ENCODE measurements around the gene JAGN1. TPM values are rescaled to one million over a fixed set of nuclear protein-coding genes. Genes with fewer than 3 reads are reported as not detected.

JAGN1 gene
- total and polyA plus RNA-seq, 2 of the 8 experiments (the other 6 are each of a cell fraction or from before 2014, with no cell fraction given) = 26.9 to 51.6 TPM

- ChIA-PET POLR2A (ENCODE audit: partially characterized antibody) (interaction anchor here (0.5 to 1.1 kb wide), 4 partner anchors 9 to 105 kb away, joined by 3 to 4 read pairs (median 3); no protein-coding TSS in a partner anchor), CTCF (ENCODE audit: partially characterized antibody) (interaction anchor here (1.5 kb wide), 1 partner anchor 11 kb away, joined by 5 read pairs; no protein-coding TSS in a partner anchor)
- Histone ChIP-seq H4K5ac (ENCODE audit: insufficient read length, low read depth, low read length) (no peak overlapping the region), H3K4me3 (ENCODE audit: extremely low read depth in 1 of 4, insufficient read depth in 2 of 4, low read depth in 3 of 4, low read length in 4 of 4) (no peak overlapping the region), H3K36me3 (ENCODE audit: control insufficient read depth in 2 of 4, insufficient read depth in 4 of 4, low read length in 3 of 4) (no peaks in the 10 kb centered on the region), H3K9me3 (ENCODE audit: insufficient read depth in 2 of 2, low read depth in 1 of 2, low read length in 1 of 2) (no peaks in the 10 kb centered on the region), H2BK15ac (ENCODE audit: low read length) (no peak overlapping the region), H3K27me3 (replicated peaks in 1 of 4; ENCODE audit: control insufficient read depth in 3 of 4, extremely low read depth in 1 of 4, insufficient read depth in 3 of 4, low read length in 3 of 4) (peaks cover 0 to 6% (median 1%) of the 10 kb centered on the region in 4 experiments; a peak in 3 of 7 replicates), H3K27ac (ENCODE audit: low read depth, low read length) (no peak overlapping the region), H3K79me1 (ENCODE audit: low read depth, low read length) (no peaks in the 10 kb centered on the region), H3K18ac (ENCODE audit: extremely low read depth, low read length) (no peak overlapping the region), H3K56ac (replicated peaks; ENCODE audit: insufficient read length, low read depth, low read length) (no peak overlapping the region), H3K4me1 (replicated peaks in 1 of 4; ENCODE audit: control insufficient read depth in 3 of 4, insufficient read depth in 4 of 4, low read length in 3 of 4) (peaks cover 0 to 3% (median 2%) of the 10 kb centered on the region in 4 experiments; a peak in 5 of 7 replicates), H3K4ac (replicated peaks; ENCODE audit: insufficient read length, low read depth, low read length) (no peak overlapping the region), H3K9ac (replicated peaks in 1 of 4; ENCODE audit: extremely low read depth in 1 of 4, low read depth in 3 of 4, low read length in 3 of 4) (no peak overlapping the region), H4K8ac (ENCODE audit: extremely low read depth, insufficient read depth, low read length) (no peak overlapping the region), H2BK120ac (replicated peaks; ENCODE audit: low read depth, low read length) (no peak overlapping the region), H3K23ac (ENCODE audit: insufficient read length) (no peak overlapping the region), H4K20me1 (replicated peaks in 1 of 2; ENCODE audit: control insufficient read depth in 1 of 2, insufficient read depth in 2 of 2, low read length in 2 of 2) (no peaks in the 10 kb centered on the region), H3K23me2 (ENCODE audit: low read depth, low read length) (peaks cover 4% of the 10 kb centered on the region; the same call in 1 of the 2 replicates), H2AK5ac (ENCODE audit: low read depth, low read length) (no peak overlapping the region), H2AFZ (ENCODE audit: low read length) (no peak overlapping the region), H4K91ac (replicated peaks; ENCODE audit: insufficient read length, low read length) (no peak overlapping the region), H3K79me2 (ENCODE audit: control insufficient read depth in 1 of 2, insufficient read depth in 2 of 2, low read length in 2 of 2) (no peaks in the 10 kb centered on the region), H2BK5ac (ENCODE audit: low read depth, low read length) (no peak overlapping the region), H2BK12ac (ENCODE audit: low read depth, low read length) (no peak overlapping the region), H2BK20ac (ENCODE audit: low read length) (no peak overlapping the region), H3K14ac (ENCODE audit: insufficient read length) (no peak overlapping the region), H3K4me2 (ENCODE audit: insufficient read depth in 1 of 2, low read depth in 2 of 2, low read length in 2 of 2) (no peak overlapping the region)
- FAIRE-seq (no peak), DNase-seq (ENCODE audit: low read depth in 1 of 2, low spot score in 2 of 2) (no peak)
- 90% methylated on average over 12 of the region's 12 CpGs; no CpG with 5 or more reads in 1 of the 2 experiments for WGBS, 2 experiments (ENCODE audit: extremely low coverage in 1 of 2, insufficient coverage in 1 of 2, insufficient read length in 1 of 2, insufficient replicate concordance in 2 of 2, low coverage in 1 of 2, low lambda C conversion rate in 2 of 2, missing lambda C conversion rate in 1 of 2)
- TF ChIP-seq, protein P1, sequence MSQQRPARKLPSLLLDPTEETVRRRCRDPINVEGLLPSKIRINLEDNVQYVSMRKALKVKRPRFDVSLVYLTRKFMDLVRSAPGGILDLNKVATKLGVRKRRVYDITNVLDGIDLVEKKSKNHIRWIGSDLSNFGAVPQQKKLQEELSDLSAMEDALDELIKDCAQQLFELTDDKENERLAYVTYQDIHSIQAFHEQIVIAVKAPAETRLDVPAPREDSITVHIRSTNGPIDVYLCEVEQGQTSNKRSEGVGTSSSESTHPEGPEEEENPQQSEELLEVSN (IDR thresholded peaks at IDR 0.05) = no peak
- TF ChIP-seq KDM1A (IDR thresholded peaks at IDR 0.05; ENCODE audit: borderline replicate concordance, low read length) = no peak
- no peak for TF ChIP-seq HDAC6 (IDR thresholded peaks at IDR 0.05; ENCODE audit: low read depth, low read length)
- TF ChIP-seq EZH2 (IDR thresholded peaks at IDR 0.05; ENCODE audit: low read depth, low read length, severe bottlenecking) = no peak
- no peak for TF ChIP-seq SIX5 (IDR thresholded peaks at IDR 0.05; ENCODE audit: low read depth, low read length)
- no peak for TF ChIP-seq USF2 (IDR thresholded peaks at IDR 0.05; ENCODE audit: low read length)
- TF ChIP-seq GABPA (IDR thresholded peaks at IDR 0.05; ENCODE audit: borderline replicate concordance, insufficient read depth, low read length) = no peak
- no peak for TF ChIP-seq KDM5A (IDR thresholded peaks at IDR 0.05; ENCODE audit: low read length)
- no peak for TF ChIP-seq EGR1 (IDR thresholded peaks at IDR 0.05; ENCODE audit: borderline replicate concordance, low read depth, low read length)
- no peak for TF ChIP-seq POLR2A (IDR thresholded peaks at IDR 0.05; ENCODE audit: control extremely low read depth in 1 of 2, low read depth in 2 of 2, low read length in 2 of 2)
- no peak for TF ChIP-seq GTF2F1 (IDR thresholded peaks at IDR 0.05; ENCODE audit: borderline replicate concordance, low read depth, low read length)
- TF ChIP-seq PHF8 (conservative IDR thresholded peaks at IDR 0.05; ENCODE audit: low read depth, low read length) = no peak
- TF ChIP-seq TAF1 (IDR thresholded peaks at IDR 0.05; ENCODE audit: low read depth, low read length) = no peak
These were observed 23.3 kb upstream of the JAGN1 start for GRCh38 chr3:9867106-9867505.
